HG03571 (cell line): ENCODE data around the gene SACM1L.
"Not testable (repeated sequence)": the region's sequence is repeated elsewhere in the genome, so short reads cannot be mapped to it uniquely, and the experiment has no call there.

Experiments used
- ATAC-seq: cut with Tn5 transposase; IDR thresholded peaks from one replicate; pipeline ENCODE4 v1.9.1; 2021; ENCODE audit not compliant: unreplicated experiment

SACM1L gene

GRCh38 chr3:45666757-45667431 lies 22.3 kb upstream of the SACM1L start:
- ATAC-seq = no peak

- no peak for ATAC-seq
Measured at GRCh38 chr3:45667569-45667934, 21.6 kb upstream of the SACM1L start.

- no peak for ATAC-seq
Measured at GRCh38 chr3:45670436-45670835, 18.8 kb upstream of the SACM1L start.

- ATAC-seq = no peak
Measured at GRCh38 chr3:45670991-45671390, 18.2 kb upstream of the SACM1L start.

- ATAC-seq = no peak
Measured at GRCh38 chr3:45673273-45673672, 15.9 kb upstream of the SACM1L start.

- no peak for ATAC-seq
Measured at GRCh38 chr3:45676325-45677032, 12.7 kb upstream of the SACM1L start.

- ATAC-seq = no peak
Measured at GRCh38 chr3:45677033-45677446, 12.2 kb upstream of the SACM1L start.

GRCh38 chr3:45677841-45678240 lies 11.4 kb upstream of the SACM1L start:
- no peak for ATAC-seq

GRCh38 chr3:45679805-45680204 lies 9.4 kb upstream of the SACM1L start:
- ATAC-seq = no peak

GRCh38 chr3:45681221-45681620 lies 8.0 kb upstream of the SACM1L start:
- no peak for ATAC-seq

- no peak for ATAC-seq
Measured at GRCh38 chr3:45681846-45682245, 7.3 kb upstream of the SACM1L start.

- ATAC-seq = no peak
Measured at GRCh38 chr3:45682311-45682710, 6.9 kb upstream of the SACM1L start.

GRCh38 chr3:45682786-45683185 lies 6.4 kb upstream of the SACM1L start:
- ATAC-seq = no peak

- no peak for ATAC-seq
Measured at GRCh38 chr3:45683417-45684326, 5.5 kb upstream of the SACM1L start.

GRCh38 chr3:45684327-45684892 lies 4.8 kb upstream of the SACM1L start:
- no peak for ATAC-seq

- ATAC-seq = not testable (repeated sequence)
Measured at GRCh38 chr3:45685722-45686121, 3.5 kb upstream of the SACM1L start.

GRCh38 chr3:45686850-45687249 lies 2.3 kb upstream of the SACM1L start:
- no peak for ATAC-seq

- ATAC-seq = no peak
Measured at GRCh38 chr3:45687828-45688193, 1.4 kb upstream of the SACM1L start.

GRCh38 chr3:45688194-45688881 lies 858 bp upstream of the SACM1L start:
- no peak for ATAC-seq

- no peak for ATAC-seq
Measured at GRCh38 chr3:45689787-45690145, 570 bp downstream of the SACM1L start.
